ENCODE measurements around the gene SLC8A2.

- TF ChIP-seq USF2 (IDR thresholded peaks at IDR 0.05; ENCODE audit: low read length) (no peak), EZH2 (IDR thresholded peaks at IDR 0.05; ENCODE audit: low read depth, low read length, severe bottlenecking) (no peak), CEBPB (IDR thresholded peaks at IDR 0.05; ENCODE audit: low read depth, low read length) (no peak), FOSL1 (IDR thresholded peaks at IDR 0.05; ENCODE audit: insufficient read depth, low read depth, low read length) (no peak)
Observed at GRCh38 chr19:47427241-47428176, 44.2 kb downstream of the SLC8A2 start.
